ENCODE measurements around the gene PLEKHA6. TPM values are rescaled to one million over a fixed set of nuclear protein-coding genes. Genes with fewer than 3 reads are reported as not detected.

The PLEKHA6 gene
- total and polyA plus RNA-seq, 2 of the 4 experiments (the other 2 are of a cell fraction), result 8.2 to 19.9 TPM

DNA sequence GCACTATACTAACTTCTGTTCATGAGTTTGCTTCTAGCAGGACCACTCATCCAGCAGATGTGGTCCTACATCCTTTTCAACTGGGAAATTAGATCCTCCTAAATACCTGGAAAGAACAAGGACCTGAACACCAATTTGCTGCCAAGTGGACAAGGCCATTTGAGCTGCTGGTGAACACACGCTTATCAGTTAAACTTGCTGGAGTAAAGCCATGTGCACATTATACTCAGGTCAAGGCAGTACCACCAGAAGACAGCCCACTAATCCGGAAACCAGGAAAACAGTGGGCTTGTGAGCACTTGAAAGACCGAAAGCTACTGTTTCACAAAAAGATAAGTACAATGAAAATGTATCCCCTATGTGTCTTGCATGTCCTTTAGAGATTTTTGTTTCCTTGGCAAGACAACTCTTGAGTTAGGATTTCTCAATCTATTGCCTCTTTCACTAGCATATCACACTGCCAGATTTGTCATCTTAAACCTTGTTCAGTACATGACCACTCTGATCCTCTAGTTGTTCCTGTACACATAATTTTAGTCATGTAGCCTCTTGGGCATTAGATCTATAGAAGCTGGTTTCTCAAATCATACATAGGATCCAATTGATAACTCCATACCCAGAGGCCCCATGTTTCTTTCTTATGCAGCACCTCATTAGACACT is 189.1 kb downstream of the PLEKHA6 start:
- in situ Hi-C loops (cut with MboI; ENCODE audit: low sequenced_read_pairs) (no loop called here), intact Hi-C loops (cut with micrococcal nuclease) (no loop called here), dilution Hi-C loops (cut with HindIII; ENCODE audit: low sequenced_read_pairs, unreplicated experiment) (loop anchor here (25.0 kb wide), 1 partner anchor 217 kb away; no protein-coding TSS in a partner anchor)
- Histone ChIP-seq H4K5ac (ENCODE audit: low read depth, low read length) (peak overlapping the region; percentile 39; the same call in 1 of the 2 replicates), H3K4me3 (ENCODE audit: insufficient read depth, low read depth, low read length) (no peak overlapping the region), H3K27me3 (ENCODE audit: control insufficient read depth, insufficient read depth, low read length) (no peaks in the 10 kb centered on the region), H3K9me3 (ENCODE audit: control insufficient read depth, insufficient read depth, low read length) (no peaks in the 10 kb centered on the region; the same call in 1 of the 2 replicates), H3K9me1 (ENCODE audit: insufficient read depth, low read length) (peaks cover 7% of the 10 kb centered on the region), H4K20me1 (ENCODE audit: insufficient read depth, low read length) (no peaks in the 10 kb centered on the region), H3K79me1 (ENCODE audit: low read depth in 1 of 2, low read length in 2 of 2) (0 out of 4 replicates have a peak, but pooled peaks cover 0 to 3% of the 10 kb centered on the region in 2 experiments), H3K27ac (ENCODE audit: insufficient read depth, low read length) (no peak overlapping the region), H3K9ac (ENCODE audit: low read depth, low read length) (no peak overlapping the region), H3K36me3 (ENCODE audit: control insufficient read depth, insufficient read depth, low read length) (no peaks in the 10 kb centered on the region), H2BK120ac (ENCODE audit: low read depth, low read length) (peak overlapping the region; percentile 87; the same call in 1 of the 2 replicates), H2AFZ (replicated peaks; ENCODE audit: low read length, poor library complexity) (no peak overlapping the region), H4K91ac (ENCODE audit: insufficient read depth, low read depth, low read length) (0 out of 2 replicates have a peak overlapping the region, but pooled peaks have one; percentile 31), H3K4me1 (ENCODE audit: control insufficient read depth, insufficient read depth, low read length) (peaks cover 4% of the 10 kb centered on the region; the same call in 1 of the 2 replicates), H2AK9ac (replicated peaks; ENCODE audit: low read depth, low read length, poor library complexity) (no peak overlapping the region), H3K4me2 (ENCODE audit: low read depth, low read length) (no peak overlapping the region), H3K4ac (ENCODE audit: low read depth, low read length) (peak overlapping the region; percentile 69; the same call in 1 of the 2 replicates), H2BK20ac (ENCODE audit: low read depth, low read length) (peak overlapping the region; percentile 73), H3K14ac (replicated peaks; ENCODE audit: low read depth, low read length) (peak overlapping the region; percentile 64), H4K8ac (ENCODE audit: low read depth in 2 of 2, low read length in 2 of 2) (peak overlapping the region; percentile 50 to 75; a peak in 2 of 4 replicates), H3K23ac (ENCODE audit: low read depth, low read length) (no peak overlapping the region), H3K18ac (ENCODE audit: low read depth, low read length) (peak overlapping the region; percentile 61; the same call in 1 of the 2 replicates), H2AK5ac (ENCODE audit: low read depth, low read length) (peak overlapping the region; percentile 52; the same call in 1 of the 2 replicates), H3K56ac (ENCODE audit: extremely low read depth, insufficient read depth, low read length) (no peak overlapping the region), H2BK5ac (ENCODE audit: low read depth, low read length, poor library complexity, severe bottlenecking) (peak overlapping the region; percentile 40), H2BK15ac (ENCODE audit: low read depth, low read length) (peak overlapping the region; percentile 34; the same call in 2 of the 3 replicates)
- ATAC-seq (ENCODE audit: low read depth) (no peak), DNase-seq (no peak)
- ChIA-PET POLR2A (ENCODE audit: unreplicated experiment) (no interaction called here), CTCF (interaction anchor here (0.7 to 5.3 kb wide), 4 partner anchors 8 to 36 kb away, joined by 4 to 25 read pairs (median 6); no protein-coding TSS in a partner anchor)
- TF ChIP-seq, protein P1, sequence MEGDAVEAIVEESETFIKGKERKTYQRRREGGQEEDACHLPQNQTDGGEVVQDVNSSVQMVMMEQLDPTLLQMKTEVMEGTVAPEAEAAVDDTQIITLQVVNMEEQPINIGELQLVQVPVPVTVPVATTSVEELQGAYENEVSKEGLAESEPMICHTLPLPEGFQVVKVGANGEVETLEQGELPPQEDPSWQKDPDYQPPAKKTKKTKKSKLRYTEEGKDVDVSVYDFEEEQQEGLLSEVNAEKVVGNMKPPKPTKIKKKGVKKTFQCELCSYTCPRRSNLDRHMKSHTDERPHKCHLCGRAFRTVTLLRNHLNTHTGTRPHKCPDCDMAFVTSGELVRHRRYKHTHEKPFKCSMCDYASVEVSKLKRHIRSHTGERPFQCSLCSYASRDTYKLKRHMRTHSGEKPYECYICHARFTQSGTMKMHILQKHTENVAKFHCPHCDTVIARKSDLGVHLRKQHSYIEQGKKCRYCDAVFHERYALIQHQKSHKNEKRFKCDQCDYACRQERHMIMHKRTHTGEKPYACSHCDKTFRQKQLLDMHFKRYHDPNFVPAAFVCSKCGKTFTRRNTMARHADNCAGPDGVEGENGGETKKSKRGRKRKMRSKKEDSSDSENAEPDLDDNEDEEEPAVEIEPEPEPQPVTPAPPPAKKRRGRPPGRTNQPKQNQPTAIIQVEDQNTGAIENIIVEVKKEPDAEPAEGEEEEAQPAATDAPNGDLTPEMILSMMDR (conservative IDR thresholded peaks at IDR 0.05; ENCODE audit: low read depth, low read length), result no peak
- TF ChIP-seq BHLHE40 (IDR thresholded peaks at IDR 0.05; ENCODE audit: low read depth, low read length) (no peak), MAZ (IDR thresholded peaks at IDR 0.05; ENCODE audit: borderline replicate concordance, low read depth, low read length) (no peak), CEBPB (IDR thresholded peaks at IDR 0.05; ENCODE audit: low read depth, low read length) (no peak), MXI1 (IDR thresholded peaks at IDR 0.05; ENCODE audit: borderline replicate concordance, low read depth, low read length) (no peak)
- BruUV-seq (replicated peaks), result no TSS peak
- WGBS, 2 experiments (ENCODE audit: extremely low coverage in 2 of 2, insufficient read length in 1 of 2), result 83% methylated on average over 1 of the region's 3 CpGs; no CpG with 5 or more reads in 1 of the 2 experiments

All from IMR-90 (cell line).